Subcutaneous adipose tissue (tissue), 4 donors: ENCODE measurements around the gene UBA1. TPM values are rescaled to one million over a fixed set of nuclear protein-coding genes. Genes with fewer than 3 reads are reported as not detected.

Source experiments
- total RNA-seq, 4 donors: library from RNA; depleted of rRNA; stranded (reverse); fragments of >200 nt; gene quantifications; one replicate each; pipeline ENCODE4 v1.1.0, GENCODE V29; 2016
- TF ChIP-seq, protein P1 (sequence below): fragments of 450-650 bp; IDR thresholded peaks from one replicate; pipeline ENCODE4 v1.5.1; 2016; ENCODE audit warnings: low read depth, mild to moderate bottlenecking, control low read depth, antibody characterized with exemption, moderate library complexity

The UBA1 gene
- total RNA-seq, 4 donors from 2014 or later = 106 to 137 (median 119) TPM

DNA sequence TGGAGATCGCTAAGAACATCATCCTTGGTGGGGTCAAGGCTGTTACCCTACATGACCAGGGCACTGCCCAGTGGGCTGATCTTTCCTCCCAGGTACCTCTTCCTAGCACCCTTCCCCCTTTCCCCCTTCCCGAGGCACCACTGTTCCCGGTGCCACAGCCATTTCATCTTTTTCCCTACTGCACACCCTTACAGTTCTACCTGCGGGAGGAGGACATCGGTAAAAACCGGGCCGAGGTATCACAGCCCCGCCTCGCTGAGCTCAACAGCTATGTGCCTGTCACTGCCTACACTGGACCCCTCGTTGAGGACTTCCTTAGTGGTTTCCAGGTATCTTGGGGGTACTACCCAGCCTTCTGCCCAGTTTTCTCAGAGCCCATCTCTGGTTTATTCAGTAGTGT, 5.7 kb downstream of the UBA1 start:
- TF ChIP-seq, protein P1, sequence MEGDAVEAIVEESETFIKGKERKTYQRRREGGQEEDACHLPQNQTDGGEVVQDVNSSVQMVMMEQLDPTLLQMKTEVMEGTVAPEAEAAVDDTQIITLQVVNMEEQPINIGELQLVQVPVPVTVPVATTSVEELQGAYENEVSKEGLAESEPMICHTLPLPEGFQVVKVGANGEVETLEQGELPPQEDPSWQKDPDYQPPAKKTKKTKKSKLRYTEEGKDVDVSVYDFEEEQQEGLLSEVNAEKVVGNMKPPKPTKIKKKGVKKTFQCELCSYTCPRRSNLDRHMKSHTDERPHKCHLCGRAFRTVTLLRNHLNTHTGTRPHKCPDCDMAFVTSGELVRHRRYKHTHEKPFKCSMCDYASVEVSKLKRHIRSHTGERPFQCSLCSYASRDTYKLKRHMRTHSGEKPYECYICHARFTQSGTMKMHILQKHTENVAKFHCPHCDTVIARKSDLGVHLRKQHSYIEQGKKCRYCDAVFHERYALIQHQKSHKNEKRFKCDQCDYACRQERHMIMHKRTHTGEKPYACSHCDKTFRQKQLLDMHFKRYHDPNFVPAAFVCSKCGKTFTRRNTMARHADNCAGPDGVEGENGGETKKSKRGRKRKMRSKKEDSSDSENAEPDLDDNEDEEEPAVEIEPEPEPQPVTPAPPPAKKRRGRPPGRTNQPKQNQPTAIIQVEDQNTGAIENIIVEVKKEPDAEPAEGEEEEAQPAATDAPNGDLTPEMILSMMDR = no peak

DNA sequence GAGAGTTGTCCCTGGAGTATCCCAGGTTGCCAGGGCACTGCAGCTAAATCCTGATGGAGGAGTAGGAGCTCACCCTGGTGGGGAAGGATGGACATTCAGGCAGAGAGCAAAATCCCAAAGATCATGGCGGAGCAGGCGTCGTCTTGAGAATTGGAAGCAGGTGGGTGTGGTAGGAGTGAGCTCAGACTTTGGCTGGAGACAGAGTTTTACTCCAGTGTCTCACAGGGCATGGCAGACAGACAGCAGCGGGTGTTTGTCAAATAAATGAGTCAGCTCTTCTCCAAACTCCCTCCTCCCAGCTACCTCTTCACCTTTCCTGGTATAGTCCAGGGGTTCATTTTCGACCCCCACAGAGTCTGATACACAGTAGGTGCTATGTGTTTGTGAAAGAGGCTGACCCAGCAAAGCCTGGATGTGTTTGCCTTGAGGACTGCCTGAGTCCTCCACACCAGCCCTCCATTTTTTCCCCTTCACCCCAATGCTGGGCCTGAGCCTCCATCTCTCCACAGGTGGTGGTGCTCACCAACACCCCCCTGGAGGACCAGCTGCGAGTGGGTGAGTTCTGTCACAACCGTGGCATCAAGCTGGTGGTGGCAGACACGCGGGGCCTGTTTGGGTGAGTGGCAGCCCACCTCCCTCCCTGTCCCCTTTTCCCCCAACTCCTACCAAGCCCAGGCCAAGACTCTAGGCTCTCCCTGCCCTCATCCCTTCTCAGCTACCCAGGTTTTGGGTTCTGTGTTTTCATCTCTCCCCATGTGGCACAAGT, 6.9 kb downstream of the UBA1 start:
- TF ChIP-seq, protein P1 = no peak

DNA sequence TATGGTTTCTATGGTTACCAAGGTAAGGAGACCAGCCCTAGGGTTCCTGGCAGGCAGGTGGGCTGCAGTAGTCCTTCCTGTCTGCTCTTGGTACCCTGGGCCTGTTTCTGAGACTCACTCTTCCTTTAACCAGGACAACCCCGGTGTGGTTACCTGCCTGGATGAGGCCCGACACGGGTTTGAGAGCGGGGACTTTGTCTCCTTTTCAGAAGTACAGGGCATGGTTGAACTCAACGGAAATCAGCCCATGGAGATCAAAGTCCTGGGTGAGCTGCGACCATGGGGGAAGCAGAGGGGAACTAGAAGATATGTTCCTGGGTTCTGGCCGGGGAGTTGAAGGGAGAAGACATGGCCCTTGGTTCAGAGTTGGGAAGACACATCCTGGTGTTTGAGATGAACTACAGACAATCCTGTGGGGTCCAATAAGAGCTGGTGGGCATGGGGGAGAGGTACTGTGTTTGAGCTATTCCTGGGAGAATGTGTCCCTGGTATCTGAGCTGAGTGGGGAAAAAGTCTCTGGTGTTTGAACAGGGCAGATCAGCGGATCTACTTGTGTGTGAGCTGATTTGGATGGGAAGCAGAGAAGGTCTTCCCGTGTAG, 7.8 kb downstream of the UBA1 start:
- TF ChIP-seq, protein P1 = no peak

DNA sequence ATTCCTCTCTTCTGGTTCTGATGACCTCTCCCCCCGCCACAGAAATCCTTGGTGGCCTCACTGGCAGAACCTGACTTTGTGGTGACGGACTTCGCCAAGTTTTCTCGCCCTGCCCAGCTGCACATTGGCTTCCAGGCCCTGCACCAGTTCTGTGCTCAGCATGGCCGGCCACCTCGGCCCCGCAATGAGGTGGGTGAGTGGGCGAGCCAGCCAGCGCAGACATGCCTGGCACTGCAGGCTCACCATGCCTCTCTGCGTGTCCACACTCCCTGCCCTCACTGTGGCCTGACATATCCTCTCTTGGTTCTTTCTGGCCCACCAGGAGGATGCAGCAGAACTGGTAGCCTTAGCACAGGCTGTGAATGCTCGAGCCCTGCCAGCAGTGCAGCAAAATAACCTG, 8.7 kb downstream of the UBA1 start:
- TF ChIP-seq, protein P1 = no peak

DNA sequence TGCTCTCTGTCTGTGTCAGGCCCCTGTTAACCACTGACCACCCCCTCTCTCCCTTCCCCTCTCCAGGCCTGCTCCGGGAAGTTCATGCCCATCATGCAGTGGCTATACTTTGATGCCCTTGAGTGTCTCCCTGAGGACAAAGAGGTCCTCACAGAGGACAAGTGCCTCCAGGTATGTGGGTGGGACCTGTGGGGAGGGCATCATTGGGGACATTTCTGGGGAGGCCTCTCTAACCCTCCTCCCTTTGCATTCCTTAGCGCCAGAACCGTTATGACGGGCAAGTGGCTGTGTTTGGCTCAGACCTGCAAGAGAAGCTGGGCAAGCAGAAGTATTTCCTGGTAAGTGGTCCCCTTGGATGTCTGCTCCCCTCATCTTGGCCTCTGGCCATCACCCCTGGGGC, 9.2 kb downstream of the UBA1 start:
- TF ChIP-seq, protein P1 = no peak

DNA sequence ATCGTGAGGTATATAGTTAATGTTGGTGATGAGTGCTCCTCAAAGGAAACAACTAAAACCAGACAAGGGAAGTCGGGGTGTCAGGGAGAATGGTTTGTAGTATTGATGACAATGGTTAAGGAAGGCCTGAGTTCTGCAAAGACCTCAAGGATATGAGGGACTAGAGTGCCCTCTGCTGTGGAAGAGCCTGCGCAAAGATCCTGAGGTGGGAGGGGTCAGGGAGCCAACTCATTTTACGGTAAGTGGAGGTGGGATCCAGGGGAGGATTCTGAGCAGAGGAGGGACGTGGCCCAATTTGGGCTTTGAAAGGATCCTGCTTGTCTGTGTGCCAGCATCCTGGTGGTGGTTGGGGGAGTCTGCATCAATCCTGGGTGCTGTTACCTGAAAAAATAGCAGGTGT, 11.3 kb downstream of the UBA1 start:
- TF ChIP-seq, protein P1 = no peak

DNA sequence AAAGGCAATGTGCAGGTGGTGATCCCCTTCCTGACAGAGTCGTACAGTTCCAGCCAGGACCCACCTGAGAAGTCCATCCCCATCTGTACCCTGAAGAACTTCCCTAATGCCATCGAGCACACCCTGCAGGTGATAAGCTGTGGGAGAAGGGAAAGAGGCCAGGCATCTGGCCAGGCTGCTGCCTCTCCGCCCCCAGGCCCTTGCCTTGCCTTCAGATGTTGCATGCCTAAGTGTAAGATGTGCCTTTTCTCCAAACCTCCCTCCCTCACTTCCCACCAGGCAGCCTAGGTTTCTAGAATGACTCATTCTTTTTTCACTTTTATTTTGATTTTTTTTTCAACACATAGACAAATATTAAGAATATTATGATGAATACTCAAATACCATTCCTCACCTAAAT, 12.7 kb downstream of the UBA1 start:
- TF ChIP-seq, protein P1 = no peak
